ENCODE data around the gene SERPINB8. TPM values are rescaled to one million over a fixed set of nuclear protein-coding genes. Genes with fewer than 3 reads are reported as not detected.
"Not testable (repeated sequence)": the region's sequence is repeated elsewhere in the genome, so short reads cannot be mapped to it uniquely, and the experiment has no call there.

Gene SERPINB8
- total RNA-seq, 1 donor from 2014 or later: 7.4 TPM

DNA sequence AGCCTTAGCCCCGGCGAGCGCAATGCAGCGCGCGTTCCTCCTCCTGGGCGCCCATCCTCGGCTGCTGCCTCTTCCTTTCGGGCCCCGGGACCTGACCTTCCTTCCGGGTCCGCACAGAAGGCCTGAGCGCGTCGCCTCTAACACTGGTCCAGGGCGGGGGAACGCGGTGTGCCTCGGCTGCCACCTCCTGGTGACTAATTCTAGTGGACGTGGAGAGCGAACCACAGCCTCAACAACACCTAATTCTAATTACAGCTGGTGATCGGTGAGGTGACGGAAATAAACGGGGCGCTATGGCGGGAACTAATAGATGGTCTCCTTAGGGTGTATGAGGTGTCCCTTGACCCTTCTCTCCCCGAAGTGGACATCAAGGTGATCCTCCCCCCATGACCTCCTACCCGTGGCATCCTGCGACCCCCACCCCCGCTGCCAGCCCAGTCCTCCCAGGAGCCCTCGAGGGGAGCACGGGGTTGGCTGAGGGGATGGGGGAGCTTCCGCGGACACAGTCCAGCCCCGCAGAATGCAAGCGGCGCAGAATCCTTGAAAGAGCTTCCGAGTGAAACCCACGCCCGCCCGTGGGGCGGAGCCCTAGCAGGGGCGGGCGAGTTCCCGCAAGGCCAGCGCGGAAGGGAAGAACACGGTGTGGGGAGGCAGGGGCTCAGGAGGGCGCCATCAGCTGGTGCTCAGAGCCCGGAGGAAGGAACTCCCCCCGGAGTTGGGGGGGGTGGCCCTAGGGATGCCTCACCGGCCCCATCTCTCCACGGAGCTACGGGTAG is 33.5 kb upstream of the SERPINB8 start:
- H3K27me3 Mint-ChIP-seq: peaks cover 4% of the 10 kb centered on the region
- TF ChIP-seq, protein P1, sequence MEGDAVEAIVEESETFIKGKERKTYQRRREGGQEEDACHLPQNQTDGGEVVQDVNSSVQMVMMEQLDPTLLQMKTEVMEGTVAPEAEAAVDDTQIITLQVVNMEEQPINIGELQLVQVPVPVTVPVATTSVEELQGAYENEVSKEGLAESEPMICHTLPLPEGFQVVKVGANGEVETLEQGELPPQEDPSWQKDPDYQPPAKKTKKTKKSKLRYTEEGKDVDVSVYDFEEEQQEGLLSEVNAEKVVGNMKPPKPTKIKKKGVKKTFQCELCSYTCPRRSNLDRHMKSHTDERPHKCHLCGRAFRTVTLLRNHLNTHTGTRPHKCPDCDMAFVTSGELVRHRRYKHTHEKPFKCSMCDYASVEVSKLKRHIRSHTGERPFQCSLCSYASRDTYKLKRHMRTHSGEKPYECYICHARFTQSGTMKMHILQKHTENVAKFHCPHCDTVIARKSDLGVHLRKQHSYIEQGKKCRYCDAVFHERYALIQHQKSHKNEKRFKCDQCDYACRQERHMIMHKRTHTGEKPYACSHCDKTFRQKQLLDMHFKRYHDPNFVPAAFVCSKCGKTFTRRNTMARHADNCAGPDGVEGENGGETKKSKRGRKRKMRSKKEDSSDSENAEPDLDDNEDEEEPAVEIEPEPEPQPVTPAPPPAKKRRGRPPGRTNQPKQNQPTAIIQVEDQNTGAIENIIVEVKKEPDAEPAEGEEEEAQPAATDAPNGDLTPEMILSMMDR (conservative IDR thresholded peaks at IDR 0.05): peak; percentile 82
- no peak overlapping the region for H3K27ac Mint-ChIP-seq
- H3K4me1 Mint-ChIP-seq (ENCODE audit: unreplicated experiment): no peaks in the 10 kb centered on the region
- peak overlapping the region; percentile 88 for H3K4me3 Mint-ChIP-seq
- DNase-seq (ENCODE audit: extremely low spot score, unreplicated experiment): peak; percentile 78
- H3K36me3 Mint-ChIP-seq: no peaks in the 10 kb centered on the region
- H3K9me3 Mint-ChIP-seq: no peaks in the 10 kb centered on the region

DNA sequence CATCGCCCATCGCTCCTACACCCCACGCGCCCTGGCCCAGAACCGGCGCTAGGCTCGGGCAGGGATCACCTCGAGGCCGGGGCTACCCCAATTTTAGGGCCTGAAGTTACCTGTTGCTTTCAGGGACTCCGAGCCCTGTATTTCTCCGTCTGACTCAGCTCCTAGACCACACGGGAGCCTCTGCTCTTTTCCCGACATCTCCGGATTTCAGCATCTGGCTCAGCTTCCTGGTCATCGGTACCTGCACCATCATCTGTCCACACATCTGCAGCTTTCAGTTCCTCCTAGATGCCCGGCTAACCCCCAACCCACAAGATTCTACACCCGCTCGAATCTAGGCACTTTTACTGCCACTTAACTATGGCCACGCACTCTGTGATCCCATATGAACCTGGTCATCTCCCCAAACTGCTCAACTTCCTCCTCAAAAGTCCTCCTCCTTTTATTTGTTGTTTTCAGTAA is 32.9 kb upstream of the SERPINB8 start:
- Mint-ChIP-seq H3K9me3 (no peaks in the 10 kb centered on the region), H3K27me3 (peaks cover 4% of the 10 kb centered on the region), H3K36me3 (no peaks in the 10 kb centered on the region), H3K4me3 (no peak overlapping the region), H3K27ac (no peak overlapping the region), H3K4me1 (ENCODE audit: unreplicated experiment) (no peaks in the 10 kb centered on the region)
- TF ChIP-seq, protein P1 (conservative IDR thresholded peaks at IDR 0.05): no peak
- DNase-seq (ENCODE audit: extremely low spot score, unreplicated experiment): no peak

DNA sequence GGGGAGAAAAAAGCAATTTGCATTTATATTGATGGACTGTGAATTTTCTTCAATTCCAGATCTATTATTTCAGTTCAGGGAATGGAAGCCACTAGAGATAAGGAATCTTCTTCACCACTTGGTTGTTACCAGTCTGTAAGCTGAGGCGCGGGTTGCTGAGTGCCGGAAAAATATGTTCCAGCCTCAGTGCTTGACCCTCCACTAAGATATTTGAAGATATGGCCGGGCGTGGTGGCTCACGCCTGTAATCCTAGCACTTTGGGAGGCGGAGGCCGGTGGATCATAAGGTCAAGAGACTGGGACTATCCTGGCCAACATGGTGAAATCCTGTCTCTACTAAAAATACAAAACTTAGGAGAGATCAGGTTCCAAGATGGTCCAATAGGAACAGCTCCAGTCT is 29.9 kb upstream of the SERPINB8 start:
- Mint-ChIP-seq H3K27ac (no peak overlapping the region), H3K4me1 (ENCODE audit: unreplicated experiment) (no peaks in the 10 kb centered on the region), H3K4me3 (no peak overlapping the region), H3K9me3 (no peaks in the 10 kb centered on the region), H3K36me3 (no peaks in the 10 kb centered on the region), H3K27me3 (peaks cover 10% of the 10 kb centered on the region)
- TF ChIP-seq, protein P1 (conservative IDR thresholded peaks at IDR 0.05): no peak
- no peak for DNase-seq (ENCODE audit: extremely low spot score, unreplicated experiment)

DNA sequence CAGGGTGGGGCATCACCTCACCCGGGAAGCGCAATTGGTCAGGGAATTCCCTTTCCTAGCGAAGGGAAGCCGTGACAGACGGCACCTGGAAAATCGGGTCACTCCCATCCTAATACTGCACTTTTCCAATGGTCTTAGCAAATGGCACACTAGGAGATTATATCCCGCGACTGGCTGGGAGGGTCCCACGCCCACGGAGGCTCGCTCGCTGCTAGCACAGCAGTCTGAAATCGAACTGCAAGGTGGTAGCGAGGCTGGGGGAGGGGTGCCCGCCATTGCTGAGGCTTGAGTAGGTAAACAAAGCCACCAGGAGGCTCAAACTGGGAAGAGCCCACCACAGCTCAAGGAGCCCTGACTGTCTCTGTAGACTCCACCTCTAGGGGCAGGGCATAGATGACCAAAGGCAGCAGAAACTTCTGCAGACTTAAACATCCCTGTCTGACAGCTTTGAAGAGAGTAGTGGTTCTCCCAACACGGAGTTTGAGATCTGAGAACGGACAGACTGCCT is 29.3 kb upstream of the SERPINB8 start:
- H3K9me3 Mint-ChIP-seq; H3K27ac Mint-ChIP-seq; H3K27me3 Mint-ChIP-seq; H3K4me1 Mint-ChIP-seq (ENCODE audit: unreplicated experiment); H3K36me3 Mint-ChIP-seq; H3K4me3 Mint-ChIP-seq; DNase-seq (ENCODE audit: extremely low spot score, unreplicated experiment): not testable (repeated sequence)

DNA sequence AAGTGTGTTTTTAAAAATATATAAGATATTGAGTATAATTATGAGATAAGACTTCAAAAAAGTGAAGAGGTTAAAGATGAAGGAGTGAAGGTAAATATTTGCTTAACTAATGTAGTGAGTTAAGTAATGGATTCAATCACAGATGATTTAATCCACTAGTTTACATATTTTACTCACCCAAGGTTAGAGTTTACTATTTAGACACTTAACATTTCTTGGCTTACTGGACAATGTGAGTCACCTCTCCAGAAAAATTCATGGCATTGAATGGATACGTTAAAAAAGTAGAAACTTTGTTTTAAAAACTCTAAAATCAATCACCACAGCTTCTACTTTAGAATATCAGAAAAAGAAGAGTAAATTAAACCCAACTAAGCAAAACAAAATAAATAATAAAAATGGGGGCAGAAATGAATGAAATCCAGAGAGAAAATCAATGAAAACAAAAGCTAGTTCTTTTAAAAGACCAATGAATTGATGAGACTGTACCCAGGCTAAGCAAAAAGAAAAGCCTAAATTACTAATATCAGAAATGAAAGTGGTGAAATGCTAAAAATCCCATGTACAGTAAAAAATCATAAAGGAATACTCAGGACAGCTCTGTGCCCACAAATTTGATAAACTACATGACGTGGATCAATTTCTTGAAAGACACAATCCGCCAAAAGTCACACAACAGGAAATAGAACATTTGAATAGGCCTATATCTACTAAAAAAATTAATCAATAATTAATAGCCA is 22.7 kb upstream of the SERPINB8 start:
- H3K9me3 Mint-ChIP-seq: no peaks in the 10 kb centered on the region
- H3K4me1 Mint-ChIP-seq (ENCODE audit: unreplicated experiment): no peaks in the 10 kb centered on the region
- H3K4me3 Mint-ChIP-seq: no peak overlapping the region
- H3K36me3 Mint-ChIP-seq: no peaks in the 10 kb centered on the region
- H3K27me3 Mint-ChIP-seq: peaks cover 22% of the 10 kb centered on the region
- TF ChIP-seq, protein P1 (conservative IDR thresholded peaks at IDR 0.05): no peak
- no peak overlapping the region for H3K27ac Mint-ChIP-seq
- DNase-seq (ENCODE audit: extremely low spot score, unreplicated experiment): no peak
